Fibroblast of the conjunctiva (primary cell): ENCODE measurements around the gene ST6GALNAC4.
A peak's percentile ranks its signal among the peaks of the same experiment; 100 is the strongest.
"Not testable (repeated sequence)": the region's sequence is repeated elsewhere in the genome, so short reads cannot be mapped to it uniquely, and the experiment has no call there.

Experiments used
- DNase-seq: peaks from one replicate; pipeline ENCODE4 v3.0.0-alpha.2; 2010; ENCODE audit warnings: low read depth

ST6GALNAC4 gene

DNA sequence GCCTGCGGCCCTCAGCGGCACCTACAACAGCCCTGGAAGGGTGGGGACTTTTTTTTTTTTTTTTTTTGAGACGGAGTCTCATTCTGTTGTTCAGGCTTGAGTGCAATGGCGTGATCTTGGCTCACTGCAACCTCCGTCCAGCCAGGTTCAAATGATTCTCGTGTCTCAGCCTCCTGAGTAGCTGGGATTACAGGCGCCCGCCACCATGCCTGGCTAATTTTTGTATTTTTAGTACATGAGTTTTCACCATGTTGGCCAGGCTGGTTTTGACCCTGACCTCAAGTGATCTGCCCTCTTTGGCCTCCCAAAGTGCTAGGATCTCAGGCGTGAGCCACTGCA, 46.7 kb downstream of the ST6GALNAC4 start:
- DNase-seq, result not testable (repeated sequence)

DNA sequence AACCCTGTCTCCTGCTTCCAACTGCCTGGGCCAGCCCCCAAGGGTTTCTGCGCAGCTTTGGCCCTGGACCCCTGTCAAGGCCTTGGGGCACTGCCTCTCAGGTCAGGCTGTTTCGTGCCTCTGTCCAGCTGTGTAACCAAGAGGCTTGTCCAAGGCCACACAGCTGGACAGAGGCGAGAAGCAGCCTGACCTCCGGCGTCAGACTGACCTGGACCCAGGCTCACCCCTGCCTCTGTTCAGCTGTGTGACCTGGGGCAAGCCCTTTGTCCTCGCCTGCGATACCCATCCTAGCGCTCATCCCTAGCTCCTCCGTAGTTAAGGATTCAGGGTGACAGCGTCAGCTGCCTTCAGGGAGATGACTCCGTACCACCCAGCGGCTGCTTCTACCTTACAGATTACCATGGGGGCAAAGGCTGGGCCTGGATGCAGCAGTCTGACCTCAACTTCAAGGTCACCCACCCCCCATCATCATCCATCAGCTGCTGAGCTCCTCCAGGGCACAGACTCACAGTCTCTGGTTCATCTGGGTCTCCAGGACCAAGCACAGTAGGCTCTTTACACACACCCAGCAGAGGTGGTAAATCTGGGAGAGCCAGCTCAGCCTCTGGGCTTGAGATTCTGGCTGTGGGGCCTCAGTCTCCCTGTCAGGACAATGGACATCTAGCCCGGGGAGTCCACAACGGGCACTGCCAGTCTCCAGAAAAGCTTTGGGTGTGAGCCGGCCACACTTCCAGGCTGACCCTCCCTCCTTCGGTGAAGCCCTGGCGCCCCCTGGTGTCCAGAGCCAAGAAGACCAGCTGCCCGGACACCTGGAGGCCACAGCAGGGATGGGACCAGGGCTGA, 47.3 kb downstream of the ST6GALNAC4 start:
- peak; percentile 70 for DNase-seq

DNA sequence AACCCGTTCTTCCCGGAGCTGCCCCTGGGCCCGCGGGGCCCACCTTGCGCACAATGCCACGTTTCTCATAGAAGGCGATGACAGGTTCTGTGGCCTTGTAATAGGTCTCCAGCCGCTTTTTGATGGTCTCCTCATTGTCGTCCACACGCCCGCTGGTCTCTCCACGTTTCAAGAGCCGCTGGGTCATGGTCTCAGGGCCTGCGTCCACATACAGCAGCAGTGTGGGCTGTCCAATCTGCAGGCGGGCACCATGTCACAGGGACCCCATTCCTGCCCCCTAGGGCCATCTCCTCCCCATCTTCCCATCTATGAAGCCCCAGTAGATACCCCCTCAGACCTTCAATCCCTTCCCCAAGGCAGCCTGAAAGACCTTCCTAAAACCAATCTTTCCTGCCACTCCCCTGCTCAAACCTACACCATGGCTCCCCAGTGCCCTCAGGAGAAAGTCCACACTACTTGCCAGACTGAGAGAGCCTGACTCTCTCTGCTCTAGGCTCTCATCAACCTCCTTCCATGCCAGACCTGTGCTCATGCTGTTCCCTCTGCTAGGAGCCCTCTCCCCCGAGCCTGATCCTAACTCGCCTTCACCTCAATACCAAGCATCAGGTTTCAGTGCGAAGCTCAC, 48.5 kb downstream of the ST6GALNAC4 start:
- DNase-seq, result no peak

DNA sequence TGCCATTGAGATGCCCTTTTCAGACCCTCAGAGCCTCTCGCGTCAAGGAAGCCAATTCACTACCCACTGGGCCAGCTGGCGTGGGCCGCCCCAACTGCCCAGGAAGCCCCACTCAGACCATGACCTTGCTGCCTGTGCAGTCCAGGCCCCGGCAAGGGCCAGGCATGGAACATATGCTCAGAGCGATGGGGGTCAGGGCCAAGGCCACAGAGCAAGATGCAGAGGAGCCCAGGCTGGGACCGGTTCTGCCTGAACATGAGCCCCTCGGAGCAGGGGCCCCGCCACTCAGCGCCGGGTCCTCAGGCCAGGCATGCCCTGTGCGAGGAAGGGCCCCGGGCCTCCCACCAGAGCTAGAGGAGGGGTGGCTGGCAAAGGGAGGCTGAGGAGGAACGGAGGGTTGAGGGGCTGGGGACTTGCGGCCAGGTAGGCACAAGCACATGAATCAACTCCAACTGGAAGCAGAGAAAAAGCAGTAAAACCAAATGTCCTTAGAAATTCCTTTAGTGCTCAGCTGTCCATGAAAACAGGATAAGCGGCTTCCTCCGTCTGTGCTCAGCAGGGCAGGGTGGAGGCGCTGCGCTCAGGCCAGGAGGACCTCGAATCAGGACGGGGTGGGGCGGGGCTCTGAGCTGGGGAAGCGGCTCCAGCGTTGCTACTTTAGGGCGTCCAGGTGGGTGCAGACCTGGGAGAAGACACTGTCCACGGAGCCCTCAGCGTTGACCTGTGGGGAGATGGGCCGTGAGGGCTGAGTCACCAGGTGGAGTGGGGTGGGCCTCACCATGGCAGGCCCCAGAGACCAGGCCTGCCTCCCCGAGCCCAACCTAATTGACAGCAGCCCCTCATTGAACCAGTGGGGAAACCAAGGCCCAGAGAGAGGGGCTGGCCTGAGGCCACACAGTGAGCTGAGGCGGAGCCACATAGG, 49.2 kb downstream of the ST6GALNAC4 start:
- DNase-seq, result no peak

DNA sequence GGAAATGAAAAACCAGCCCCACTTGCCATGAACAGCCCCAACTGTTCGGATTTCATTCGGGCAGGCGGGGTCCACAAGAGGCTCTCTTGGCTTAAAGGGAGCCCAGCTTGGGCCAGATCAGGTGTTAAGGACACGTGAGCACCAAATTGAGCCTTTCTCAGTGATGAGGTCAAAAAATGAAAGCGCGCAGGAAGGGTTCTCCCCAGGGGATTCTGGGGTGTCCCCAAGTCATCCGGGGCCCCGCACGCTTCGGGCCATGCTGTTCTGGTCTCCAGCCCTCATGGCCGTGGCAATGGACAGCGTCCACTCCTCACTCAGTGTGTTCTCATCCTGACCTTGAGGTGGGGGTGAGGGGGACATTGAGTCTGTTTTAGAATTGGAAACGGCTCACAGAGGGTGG, 50.3 kb downstream of the ST6GALNAC4 start:
- DNase-seq, result no peak

DNA sequence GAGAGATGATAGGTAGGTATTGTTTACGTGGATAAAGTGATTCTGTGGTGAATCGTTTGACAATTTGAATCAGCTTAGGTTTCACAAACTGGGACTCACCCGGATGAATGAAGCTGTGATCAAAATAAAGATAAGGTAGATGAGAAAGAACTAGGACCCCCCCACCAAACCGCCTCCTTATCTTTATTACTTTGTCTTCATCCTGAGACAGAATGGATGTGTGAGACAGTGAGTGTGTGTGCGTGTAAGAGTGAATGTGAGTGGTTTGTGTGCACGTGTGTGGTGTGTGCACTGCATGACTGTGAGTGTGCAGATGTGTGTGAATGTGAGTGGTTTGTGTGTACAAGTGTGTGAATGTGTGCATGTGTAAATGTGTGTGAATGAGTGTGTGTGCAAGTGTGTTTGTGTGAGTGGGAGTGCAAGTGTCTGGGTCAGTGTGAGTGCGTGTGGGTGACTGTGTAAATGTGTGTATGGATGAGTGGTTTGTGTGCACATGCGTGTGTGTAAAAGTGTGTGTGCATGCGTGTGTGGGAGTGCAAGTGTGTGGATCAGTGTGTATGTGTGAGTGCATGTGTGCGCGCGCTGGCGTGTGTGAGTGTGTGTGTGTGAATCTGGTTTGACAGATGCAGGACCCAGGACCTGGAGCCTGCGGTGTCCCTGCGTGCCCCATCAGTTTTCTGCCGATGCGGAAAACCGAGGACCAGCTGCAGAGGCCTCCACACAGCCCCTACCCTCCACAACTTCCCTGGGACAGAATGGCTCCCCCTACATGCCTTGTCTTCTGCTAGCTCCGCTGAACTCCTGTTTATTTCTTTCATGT, 51.0 kb downstream of the ST6GALNAC4 start:
- DNase-seq, result no peak

DNA sequence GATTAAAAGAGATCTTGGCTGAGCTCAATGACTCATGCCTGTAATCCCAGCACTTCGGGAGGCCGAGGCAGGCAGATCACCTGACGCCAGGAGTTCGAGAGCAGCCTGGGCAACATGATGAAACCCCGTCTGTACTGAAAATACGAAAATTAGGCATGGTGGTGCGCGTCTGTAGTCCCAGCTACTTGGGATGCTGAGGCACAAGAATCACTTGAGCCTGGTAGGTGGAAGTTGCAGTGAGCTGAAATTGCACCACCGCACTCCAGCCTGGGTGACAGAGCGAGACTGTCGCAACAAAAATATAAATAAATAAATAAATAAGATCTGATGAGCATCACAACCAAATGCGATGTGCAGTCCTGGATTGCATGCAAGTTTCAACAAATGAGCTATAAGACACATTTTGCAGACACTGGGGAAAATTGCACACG, 53.6 kb downstream of the ST6GALNAC4 start:
- DNase-seq, result no peak

DNA sequence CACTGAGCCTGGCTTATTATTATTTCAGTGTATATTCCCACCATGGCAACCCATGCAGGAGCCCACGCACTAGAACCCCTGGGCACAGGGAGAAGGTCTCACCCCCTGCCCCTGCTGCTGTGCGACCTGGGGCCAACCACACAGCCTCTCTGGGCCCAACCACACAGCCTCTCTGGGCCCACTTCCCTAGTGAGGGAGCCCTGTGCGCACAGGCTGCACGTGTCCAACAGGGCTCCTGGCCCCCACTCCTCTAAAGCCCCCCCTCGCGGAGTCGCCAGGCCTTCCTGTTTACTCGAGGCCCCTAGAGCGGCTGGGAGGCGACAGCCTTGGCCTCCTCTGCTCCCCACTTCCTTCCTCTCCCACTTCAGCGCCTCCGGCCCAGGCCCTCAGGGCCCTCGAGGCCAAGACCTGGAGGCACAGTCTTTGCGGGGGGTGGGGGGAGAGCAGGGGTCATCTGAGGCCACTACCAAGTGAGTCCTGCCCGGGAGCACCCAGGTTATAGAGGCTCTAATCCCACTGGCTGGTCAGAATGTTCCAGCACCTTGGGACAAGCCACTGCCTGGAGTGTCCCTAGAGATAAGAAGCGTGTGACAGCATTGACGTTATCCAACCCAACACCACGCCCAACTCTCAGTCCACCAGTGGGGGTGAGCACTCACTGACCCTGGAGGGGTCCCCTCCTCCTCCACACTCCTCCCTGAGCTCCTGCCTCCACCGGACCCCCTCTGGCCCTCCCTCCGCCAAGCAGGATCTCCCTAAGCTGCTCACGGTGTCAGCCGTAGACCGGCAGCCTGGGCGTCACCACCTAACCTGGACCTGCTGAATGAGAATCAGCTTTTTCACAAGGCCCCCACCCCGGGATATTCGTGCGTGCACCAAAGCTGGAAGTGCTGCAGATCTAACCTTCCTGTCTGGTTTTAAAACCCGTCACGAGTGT, 54.5 kb downstream of the ST6GALNAC4 start:
- DNase-seq, result no peak

DNA sequence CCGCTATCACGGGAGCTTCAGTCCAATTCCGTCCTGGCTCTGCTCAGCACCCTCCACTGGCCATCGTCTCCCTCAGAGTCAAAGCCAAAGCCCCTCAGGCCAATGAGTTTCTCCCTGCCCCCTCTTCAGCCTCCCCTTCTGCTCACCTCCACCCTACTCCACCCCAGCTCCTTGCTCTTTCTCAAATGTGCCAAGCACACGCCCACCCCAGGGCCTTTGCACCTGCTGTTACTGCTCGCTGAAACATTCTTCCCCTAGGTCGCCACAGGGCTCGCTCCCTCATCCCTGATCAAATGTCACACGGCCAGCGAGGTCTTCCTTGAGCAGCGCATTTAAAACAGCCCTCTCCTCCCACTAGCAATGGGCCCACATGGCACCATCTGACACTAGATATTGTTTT, 56.1 kb downstream of the ST6GALNAC4 start:
- DNase-seq, result no peak

DNA sequence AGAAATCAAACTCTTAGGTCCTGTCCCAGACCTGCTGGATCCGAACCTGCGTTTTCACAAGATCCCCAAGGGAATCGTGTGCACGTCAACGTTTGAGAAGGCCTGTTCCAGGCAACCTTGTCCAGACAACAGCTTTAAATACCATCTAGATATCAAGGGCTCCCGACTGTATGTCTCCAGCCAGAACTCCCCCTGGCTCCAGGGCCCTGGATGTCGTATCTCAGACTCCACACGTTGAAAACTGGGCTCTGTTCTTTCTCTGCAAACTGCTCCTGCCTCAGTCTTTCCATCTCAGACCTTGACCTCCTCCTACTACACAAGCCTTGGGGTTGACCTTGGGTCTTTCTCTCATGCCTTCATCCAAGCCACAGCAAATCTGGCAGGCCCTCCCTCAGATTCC, 56.6 kb downstream of the ST6GALNAC4 start:
- DNase-seq, result no peak

DNA sequence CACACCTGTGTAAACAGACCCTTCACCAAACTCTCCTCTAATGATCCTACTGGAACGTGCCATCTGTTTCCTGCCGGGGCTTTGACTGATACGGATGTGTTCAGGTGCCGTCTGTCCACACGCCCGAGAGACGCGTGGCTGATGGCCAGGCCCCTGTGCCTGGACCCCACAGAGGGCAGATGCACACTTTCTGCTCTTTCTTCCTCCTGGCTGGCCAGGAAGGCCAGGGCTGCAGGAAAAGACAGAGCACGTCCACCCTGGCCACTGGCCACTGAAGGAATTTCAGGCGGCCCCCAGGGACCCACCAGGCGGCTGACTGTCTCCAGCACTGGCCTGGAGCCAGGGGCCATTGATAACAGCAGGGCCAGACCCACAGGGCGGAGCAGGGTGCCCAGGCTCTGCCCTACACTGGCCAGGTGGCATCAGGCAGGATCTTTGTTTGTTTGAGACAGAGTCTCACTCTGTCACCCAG, 58.8 kb downstream of the ST6GALNAC4 start:
- DNase-seq, result no peak
